Jurkat, Clone E6-1 (cell line): Measurements from ENCODE around the gene RETSAT.
"Not testable (repeated sequence)": the region's sequence is repeated elsewhere in the genome, so short reads cannot be mapped to it uniquely, and the experiment has no call there.

Source experiments
- DNase-seq: peaks from one replicate; pipeline ENCODE4 v3.0.0-alpha.2; 2011; ENCODE audit warnings: low read depth, low spot score
- H3K4me3 ChIP-seq: 2 replicates; pipeline ENCODE4 v1.5.1; 2011; ENCODE audit warnings: mild to moderate bottlenecking, low read length, control low read depth, moderate library complexity

Gene RETSAT

GRCh38 chr2:85341269-85342029 is 12.9 kb downstream of the RETSAT start:
- no peak for DNase-seq
- no peak overlapping the region for H3K4me3 ChIP-seq

GRCh38 chr2:85340034-85340892 is 14.1 kb downstream of the RETSAT start:
- no peak for DNase-seq
- H3K4me3 ChIP-seq, result no peak overlapping the region

- no peak overlapping the region for H3K4me3 ChIP-seq
- no peak for DNase-seq
Observed at GRCh38 chr2:85334928-85335327, 19.4 kb downstream of the RETSAT start.

GRCh38 chr2:85333877-85334276 is 20.5 kb downstream of the RETSAT start:
- DNase-seq, H3K4me3 ChIP-seq: not testable (repeated sequence)

DNA sequence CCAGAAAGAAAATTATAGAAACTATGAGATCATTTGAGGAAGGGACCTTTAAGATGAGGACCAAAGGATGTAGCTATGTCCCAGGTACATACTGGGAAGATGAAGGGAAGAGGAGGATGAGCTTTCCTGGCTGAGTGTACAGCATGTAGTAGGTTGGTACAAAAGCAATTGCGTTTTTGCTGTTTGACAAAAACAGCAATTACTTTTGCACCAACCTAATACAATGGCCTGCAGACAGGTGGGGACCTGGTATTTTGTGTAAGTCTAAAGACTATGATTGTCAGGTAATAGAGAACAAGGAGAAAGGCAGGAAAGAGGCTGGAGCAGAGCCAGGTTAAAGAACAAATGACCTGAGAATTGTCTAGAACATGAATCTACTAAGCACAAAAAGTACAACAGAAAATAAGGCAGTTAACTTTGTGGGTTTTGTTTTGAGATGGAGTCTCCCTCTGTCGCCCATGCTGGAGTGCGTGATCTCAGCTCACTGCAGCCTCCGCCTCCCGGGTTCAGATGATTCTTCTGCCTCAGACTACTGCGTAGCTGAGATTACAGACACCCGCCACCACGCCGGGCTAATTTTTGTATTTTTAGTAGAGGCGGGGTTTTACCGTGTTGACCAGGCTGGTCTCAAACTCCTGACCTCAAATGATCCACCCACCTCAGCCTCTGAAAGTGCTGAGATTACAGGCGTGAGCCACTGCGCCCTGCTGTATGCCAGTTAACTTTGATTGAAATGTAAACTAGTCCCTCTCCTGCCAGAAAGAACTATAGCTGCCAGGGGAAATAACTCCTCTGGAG is 23.3 kb downstream of the RETSAT start:
- DNase-seq, result no peak
- H3K4me3 ChIP-seq, result no peak overlapping the region

DNA sequence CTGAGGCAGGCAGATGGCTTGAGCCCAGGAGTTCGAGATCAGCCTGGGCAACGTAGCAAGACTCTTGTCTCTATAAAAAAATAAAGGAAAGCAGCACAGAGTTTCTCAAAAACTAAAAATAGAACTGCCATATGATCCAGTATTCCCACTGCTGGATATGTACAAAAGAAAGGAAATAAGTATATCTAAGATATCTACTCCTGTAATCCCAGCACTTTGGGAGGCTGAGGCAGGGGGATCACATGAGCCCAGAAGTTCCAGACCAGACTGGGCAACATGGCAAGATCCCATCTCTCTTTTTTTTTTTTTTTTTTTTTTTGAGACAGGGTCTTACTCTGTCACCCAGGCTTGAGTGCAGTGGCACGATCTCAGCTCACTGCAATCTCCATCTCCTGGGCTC is 24.6 kb downstream of the RETSAT start:
- H3K4me3 ChIP-seq, DNase-seq: not testable (repeated sequence)

- DNase-seq, result no peak
- no peak overlapping the region for H3K4me3 ChIP-seq
Observed at GRCh38 chr2:85329181-85329651, 25.1 kb downstream of the RETSAT start.

GRCh38 chr2:85327822-85328617 is 26.3 kb downstream of the RETSAT start, which contains the start of gene TGOLN2:
Gene TGOLN2 (minus strand): TSS chr2:85327989. CDS start chr2:85327962, 27 bp downstream.
- DNase-seq, result peak; percentile 92

GRCh38 chr2:85327160-85327821 is 27.0 kb downstream of the RETSAT start:
- H3K4me3 ChIP-seq, result peak overlapping the region; percentile 99
- DNase-seq, result peak; percentile 63

More at GRCh38 chr2:85327822-85328617, 26.3 kb downstream of the RETSAT start, which contains the start of gene TGOLN2:
- H3K4me3 ChIP-seq, result peak within 1 kb of the TSS; percentile 99

DNA sequence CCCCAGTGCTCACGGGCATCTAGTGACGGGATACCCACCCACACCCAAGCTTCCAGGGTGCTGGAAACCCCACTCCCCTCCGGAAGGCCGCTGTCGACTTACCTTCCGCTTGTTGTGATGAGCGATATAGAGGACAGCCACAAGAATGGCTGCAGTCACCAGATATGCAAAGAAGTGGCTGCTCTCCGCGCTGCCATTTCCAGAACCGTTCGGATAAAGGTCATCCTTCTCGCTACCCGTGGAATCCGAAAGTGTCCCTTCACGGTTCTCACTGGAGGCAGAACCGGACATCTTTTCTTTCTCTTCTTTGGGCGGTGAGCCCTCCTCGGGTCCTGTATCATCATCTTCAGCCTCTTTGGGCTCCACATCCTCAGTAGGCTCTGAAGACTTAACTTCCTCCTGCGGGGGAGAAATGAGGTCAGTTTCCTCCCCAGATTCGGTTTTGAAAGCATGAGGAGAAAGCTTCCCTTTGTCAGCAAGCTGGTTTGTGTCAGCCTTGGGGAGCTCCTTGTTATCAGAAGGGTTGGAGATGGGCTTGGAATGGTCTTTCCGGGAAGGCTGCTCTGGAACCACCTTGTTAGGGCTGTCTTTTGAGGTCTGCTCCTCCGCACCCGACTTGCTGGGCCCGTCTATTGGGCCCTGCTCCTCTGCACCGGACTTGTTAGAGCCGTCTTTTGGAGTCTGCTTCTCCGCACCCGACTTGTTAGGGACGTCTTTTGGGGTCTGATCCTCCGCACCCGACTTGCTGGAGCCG is 27.7 kb downstream of the RETSAT start:
- H3K4me3 ChIP-seq, result peak overlapping the region; percentile 99
- DNase-seq, result peak; percentile 56

DNA sequence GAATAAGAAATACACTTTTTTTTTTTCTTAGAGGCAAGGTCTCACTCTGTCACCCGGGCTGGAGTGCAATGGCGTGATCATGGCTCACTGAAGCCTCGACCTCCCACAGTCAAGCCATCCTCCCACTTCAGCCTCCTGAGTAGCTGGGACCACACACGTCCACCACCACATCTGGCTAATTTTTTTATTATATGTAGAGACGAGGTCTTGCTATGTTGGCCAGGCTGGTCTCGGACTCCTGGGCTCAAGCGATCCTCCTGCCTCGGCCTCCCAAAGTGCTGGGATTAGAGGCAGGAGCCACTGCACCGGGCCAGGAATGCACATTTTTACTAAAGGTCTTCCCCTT is 28.9 kb downstream of the RETSAT start:
- no peak overlapping the region for H3K4me3 ChIP-seq
- DNase-seq, result no peak

GRCh38 chr2:85324639-85325465 is 29.5 kb downstream of the RETSAT start:
- DNase-seq, result no peak
- H3K4me3 ChIP-seq, result no peak overlapping the region

DNA sequence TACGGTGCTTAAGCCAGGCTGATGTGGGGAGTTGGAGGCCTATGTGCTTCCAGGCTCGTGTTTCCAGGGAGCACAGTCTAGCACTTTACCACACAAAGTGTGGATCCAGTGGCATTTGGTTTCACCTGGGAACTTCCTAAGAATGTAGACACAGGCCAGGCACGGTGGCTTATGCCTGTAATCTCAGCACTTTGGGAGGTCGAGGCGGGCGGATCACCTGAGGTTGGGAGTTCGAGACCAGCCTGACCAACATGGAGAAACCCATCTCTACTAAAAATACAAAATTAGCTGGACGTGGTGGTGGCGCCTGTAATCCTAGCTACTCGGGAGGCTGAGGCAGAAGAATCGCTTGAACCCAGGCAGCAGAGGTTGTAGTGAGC is 30.4 kb downstream of the RETSAT start:
- DNase-seq, H3K4me3 ChIP-seq: not testable (repeated sequence)

DNA sequence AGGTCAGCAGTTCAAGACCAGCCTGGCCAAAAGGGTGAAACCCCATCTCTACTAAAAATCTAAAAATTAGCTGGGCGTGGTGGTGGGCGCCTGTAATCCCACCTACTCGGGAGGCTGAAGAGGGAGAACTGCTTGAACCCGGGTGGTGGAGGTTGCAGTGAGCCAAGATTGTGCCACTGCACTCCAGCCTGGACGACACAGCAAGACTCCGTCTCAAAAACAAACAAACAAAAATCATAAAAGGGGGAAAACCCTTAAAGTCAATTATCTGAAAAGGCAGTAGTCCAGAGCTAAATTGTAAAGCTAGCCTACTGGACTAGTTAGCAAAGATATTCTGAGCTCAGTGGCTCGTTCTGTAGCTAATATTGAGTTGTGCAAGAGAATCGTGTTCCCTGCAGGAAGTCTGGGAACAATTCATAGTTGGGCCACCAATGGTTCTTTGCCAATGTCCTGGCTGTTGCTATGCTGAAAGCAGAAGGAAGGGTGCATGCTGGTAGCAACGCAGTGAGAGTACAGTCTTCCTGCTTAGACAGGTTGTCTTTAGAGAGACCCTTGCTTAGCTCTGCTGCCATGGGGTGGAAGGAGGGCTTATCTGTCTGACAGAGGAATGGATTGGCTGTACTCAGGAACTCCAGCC is 30.9 kb downstream of the RETSAT start:
- H3K4me3 ChIP-seq, result no peak overlapping the region

GRCh38 chr2:85319796-85320195 is 34.5 kb downstream of the RETSAT start:
- no peak for DNase-seq
- H3K4me3 ChIP-seq, result no peak overlapping the region

More for the DNA sequence above, 30.9 kb downstream of the RETSAT start:
- no peak for DNase-seq
